Measurements from ENCODE around the gene PNMA6A. TPM values are rescaled to one million over a fixed set of nuclear protein-coding genes. Genes with fewer than 3 reads are reported as not detected.
"Not testable (repeated sequence)": the region's sequence is repeated elsewhere in the genome, so short reads cannot be mapped to it uniquely, and the experiment has no call there.

Gene PNMA6A
- total RNA-seq, 1 experiment from 2014 or later, result 0.31 TPM

DNA sequence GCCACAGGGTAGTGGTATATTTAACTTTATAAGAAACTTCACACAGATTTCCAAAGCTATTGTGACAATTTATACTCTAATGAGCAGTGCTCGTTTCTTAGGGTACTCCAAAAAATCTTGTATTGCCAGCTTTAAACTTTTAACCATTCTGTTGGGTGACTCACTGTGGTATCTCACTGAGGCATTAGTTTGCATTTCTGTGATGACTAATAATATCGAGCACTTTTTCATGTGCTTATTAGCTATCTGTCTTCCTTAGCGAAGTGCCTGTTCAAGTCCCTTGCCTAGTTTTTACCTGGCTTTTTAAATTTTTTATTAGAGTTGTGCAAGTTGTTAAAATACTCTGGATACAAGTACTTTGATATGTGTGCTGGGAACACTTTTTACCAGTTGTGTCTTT lies 10.5 kb upstream of the PNMA6A start:
- DNase-seq, result no peak
- H3K36me3 Mint-ChIP-seq (ENCODE audit: insufficient read depth, unreplicated experiment), result no peaks in the 10 kb centered on the region
- H3K4me1 Mint-ChIP-seq (ENCODE audit: low read depth, unreplicated experiment), result no peaks in the 10 kb centered on the region
- H3K27me3 Mint-ChIP-seq (ENCODE audit: unreplicated experiment), result peaks cover 22% of the 10 kb centered on the region
- intact Hi-C loops (cut with micrococcal nuclease; ENCODE audit: unreplicated experiment), result no loop called here
- no TSS peak for BruUV-seq (replicated peaks)
- H3K27ac Mint-ChIP-seq (ENCODE audit: unreplicated experiment), result no peak overlapping the region
- H3K9me3 Mint-ChIP-seq (ENCODE audit: low read depth, unreplicated experiment), result no peaks in the 10 kb centered on the region
- CTCF ChIA-PET, result interaction anchor here (0.7 kb wide), 1 partner anchor 374 kb away, joined by 3 read pairs; no protein-coding TSS in a partner anchor
- no peak overlapping the region for H3K4me3 Mint-ChIP-seq (ENCODE audit: low read depth, unreplicated experiment)
- TF ChIP-seq, protein P1, sequence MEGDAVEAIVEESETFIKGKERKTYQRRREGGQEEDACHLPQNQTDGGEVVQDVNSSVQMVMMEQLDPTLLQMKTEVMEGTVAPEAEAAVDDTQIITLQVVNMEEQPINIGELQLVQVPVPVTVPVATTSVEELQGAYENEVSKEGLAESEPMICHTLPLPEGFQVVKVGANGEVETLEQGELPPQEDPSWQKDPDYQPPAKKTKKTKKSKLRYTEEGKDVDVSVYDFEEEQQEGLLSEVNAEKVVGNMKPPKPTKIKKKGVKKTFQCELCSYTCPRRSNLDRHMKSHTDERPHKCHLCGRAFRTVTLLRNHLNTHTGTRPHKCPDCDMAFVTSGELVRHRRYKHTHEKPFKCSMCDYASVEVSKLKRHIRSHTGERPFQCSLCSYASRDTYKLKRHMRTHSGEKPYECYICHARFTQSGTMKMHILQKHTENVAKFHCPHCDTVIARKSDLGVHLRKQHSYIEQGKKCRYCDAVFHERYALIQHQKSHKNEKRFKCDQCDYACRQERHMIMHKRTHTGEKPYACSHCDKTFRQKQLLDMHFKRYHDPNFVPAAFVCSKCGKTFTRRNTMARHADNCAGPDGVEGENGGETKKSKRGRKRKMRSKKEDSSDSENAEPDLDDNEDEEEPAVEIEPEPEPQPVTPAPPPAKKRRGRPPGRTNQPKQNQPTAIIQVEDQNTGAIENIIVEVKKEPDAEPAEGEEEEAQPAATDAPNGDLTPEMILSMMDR (IDR thresholded peaks at IDR 0.05; ENCODE audit: unreplicated experiment), result no peak

GRCh38 chrX:153063315-153063714 lies 8.9 kb upstream of the PNMA6A start:
- no peak for DNase-seq
- H3K36me3 Mint-ChIP-seq (ENCODE audit: insufficient read depth, unreplicated experiment), result no peaks in the 10 kb centered on the region
- no peaks in the 10 kb centered on the region for H3K4me1 Mint-ChIP-seq (ENCODE audit: low read depth, unreplicated experiment)
- H3K27ac Mint-ChIP-seq (ENCODE audit: unreplicated experiment), result no peak overlapping the region
- H3K4me3 Mint-ChIP-seq (ENCODE audit: low read depth, unreplicated experiment), result no peak overlapping the region
- intact Hi-C loops (cut with micrococcal nuclease; ENCODE audit: unreplicated experiment), result no loop called here
- peaks cover 7% of the 10 kb centered on the region for H3K27me3 Mint-ChIP-seq (ENCODE audit: unreplicated experiment)
- no peaks in the 10 kb centered on the region for H3K9me3 Mint-ChIP-seq (ENCODE audit: low read depth, unreplicated experiment)
- TF ChIP-seq, protein P1 (IDR thresholded peaks at IDR 0.05; ENCODE audit: unreplicated experiment), result no peak
- CTCF ChIA-PET, result interaction anchor here (1.4 kb wide), 1 partner anchor 31 kb away, joined by 3 read pairs; no protein-coding TSS in a partner anchor
- no TSS peak for BruUV-seq (replicated peaks)

DNA sequence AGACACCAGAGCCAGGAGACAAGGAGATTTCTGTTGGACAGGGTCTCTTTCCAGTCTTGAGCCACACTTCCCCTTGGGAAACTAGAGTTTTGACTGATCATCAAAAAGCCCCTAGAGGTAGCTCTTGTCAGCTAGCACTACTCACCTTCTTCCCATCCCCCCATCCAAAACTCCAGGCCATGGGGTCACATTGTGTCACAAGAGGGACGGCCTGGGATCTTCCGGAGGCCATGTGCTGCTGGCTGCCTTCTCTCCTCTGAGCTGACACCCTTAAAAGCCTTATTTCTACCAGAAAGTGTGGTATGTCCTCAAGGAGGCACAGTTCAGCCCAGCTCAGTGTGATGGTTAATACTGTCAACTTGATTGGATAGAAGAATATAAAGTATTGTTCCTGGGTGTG lies 8.2 kb upstream of the PNMA6A start:
- no peak overlapping the region for H3K27ac Mint-ChIP-seq (ENCODE audit: unreplicated experiment)
- H3K4me1 Mint-ChIP-seq (ENCODE audit: low read depth, unreplicated experiment), result no peaks in the 10 kb centered on the region
- TF ChIP-seq, protein P1 (IDR thresholded peaks at IDR 0.05; ENCODE audit: unreplicated experiment), result no peak
- H3K4me3 Mint-ChIP-seq (ENCODE audit: low read depth, unreplicated experiment), result no peak overlapping the region
- H3K27me3 Mint-ChIP-seq (ENCODE audit: unreplicated experiment), result no peaks in the 10 kb centered on the region
- no peak for DNase-seq
- no TSS peak for BruUV-seq (replicated peaks)
- no peaks in the 10 kb centered on the region for H3K36me3 Mint-ChIP-seq (ENCODE audit: insufficient read depth, unreplicated experiment)
- intact Hi-C loops (cut with micrococcal nuclease; ENCODE audit: unreplicated experiment), result no loop called here
- H3K9me3 Mint-ChIP-seq (ENCODE audit: low read depth, unreplicated experiment), result no peaks in the 10 kb centered on the region
- CTCF ChIA-PET, result interaction anchor here (1.4 kb wide), 1 partner anchor 32 kb away, joined by 3 read pairs; no protein-coding TSS in a partner anchor

DNA sequence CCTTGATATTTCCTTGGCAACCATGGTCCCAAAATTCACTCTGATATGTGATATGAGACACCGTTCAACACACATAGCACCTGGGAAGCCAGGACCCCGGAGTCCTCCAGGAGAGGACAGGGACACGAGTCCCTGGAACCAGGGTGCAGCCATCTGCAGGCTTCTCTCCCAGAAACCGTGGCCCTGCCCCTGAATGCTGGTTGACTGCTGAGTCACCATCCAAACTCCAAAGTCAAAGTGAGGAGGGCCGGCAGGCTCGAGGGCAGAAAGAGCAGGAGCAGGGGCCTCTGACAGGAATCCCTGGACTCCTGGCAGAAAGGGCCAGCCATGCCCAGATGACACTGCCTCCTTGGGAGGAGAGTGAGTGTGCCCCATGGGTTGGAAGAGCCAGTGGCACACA lies 6.9 kb upstream of the PNMA6A start:
- H3K27me3 Mint-ChIP-seq (ENCODE audit: unreplicated experiment), result no peaks in the 10 kb centered on the region
- CTCF ChIA-PET, result no interaction called here
- no peaks in the 10 kb centered on the region for H3K9me3 Mint-ChIP-seq (ENCODE audit: low read depth, unreplicated experiment)
- H3K4me3 Mint-ChIP-seq (ENCODE audit: low read depth, unreplicated experiment), result no peak overlapping the region
- BruUV-seq (replicated peaks), result no TSS peak
- DNase-seq, result no peak
- H3K4me1 Mint-ChIP-seq (ENCODE audit: low read depth, unreplicated experiment), result no peaks in the 10 kb centered on the region
- TF ChIP-seq, protein P1 (IDR thresholded peaks at IDR 0.05; ENCODE audit: unreplicated experiment), result no peak
- H3K36me3 Mint-ChIP-seq (ENCODE audit: insufficient read depth, unreplicated experiment), result no peaks in the 10 kb centered on the region
- H3K27ac Mint-ChIP-seq (ENCODE audit: unreplicated experiment), result no peak overlapping the region
- intact Hi-C loops (cut with micrococcal nuclease; ENCODE audit: unreplicated experiment), result no loop called here

DNA sequence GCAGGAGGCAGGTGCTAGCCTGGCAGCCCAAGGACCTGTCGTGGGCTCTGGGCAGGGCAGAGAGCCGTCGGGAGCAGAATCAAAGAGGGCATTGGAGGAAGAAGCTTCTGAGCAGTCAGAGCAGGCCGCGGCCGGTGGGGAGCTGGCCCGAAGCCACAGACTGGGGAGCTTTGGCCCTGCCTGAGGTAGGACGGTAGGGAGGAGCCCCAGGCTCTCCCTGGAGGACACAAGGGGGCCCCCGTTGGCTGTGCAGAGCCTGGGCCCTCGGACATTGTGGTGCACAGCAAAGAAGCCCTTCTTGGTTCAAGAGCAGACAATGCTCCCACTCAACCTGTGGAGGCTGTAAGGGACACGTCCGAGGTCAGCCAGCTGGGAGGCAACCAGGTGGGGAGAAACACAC lies 5.9 kb upstream of the PNMA6A start:
- not testable (repeated sequence) for BruUV-seq (replicated peaks); H3K4me1 Mint-ChIP-seq (ENCODE audit: low read depth, unreplicated experiment)

GRCh38 chrX:153073331-153073730 lies 1.1 kb downstream of the PNMA6A start:
- H3K4me1 Mint-ChIP-seq (ENCODE audit: low read depth, unreplicated experiment); H3K27me3 Mint-ChIP-seq (ENCODE audit: unreplicated experiment); BruUV-seq (replicated peaks); H3K27ac Mint-ChIP-seq (ENCODE audit: unreplicated experiment); CTCF ChIA-PET; intact Hi-C loops (cut with micrococcal nuclease; ENCODE audit: unreplicated experiment); H3K36me3 Mint-ChIP-seq (ENCODE audit: insufficient read depth, unreplicated experiment); DNase-seq; H3K9me3 Mint-ChIP-seq (ENCODE audit: low read depth, unreplicated experiment); H3K4me3 Mint-ChIP-seq (ENCODE audit: low read depth, unreplicated experiment): not testable (repeated sequence)

More for the DNA sequence above, 5.9 kb upstream of the PNMA6A start:
- H3K27me3 Mint-ChIP-seq (ENCODE audit: unreplicated experiment); intact Hi-C loops (cut with micrococcal nuclease; ENCODE audit: unreplicated experiment); CTCF ChIA-PET; H3K27ac Mint-ChIP-seq (ENCODE audit: unreplicated experiment); H3K36me3 Mint-ChIP-seq (ENCODE audit: insufficient read depth, unreplicated experiment); H3K4me3 Mint-ChIP-seq (ENCODE audit: low read depth, unreplicated experiment); H3K9me3 Mint-ChIP-seq (ENCODE audit: low read depth, unreplicated experiment); DNase-seq: not testable (repeated sequence)
